AG04449 (cell line): ENCODE results near the gene DSCAM.

Experiments used
- CTCF ChIA-PET: fragments of 350-600 bp; formaldehyde crosslinking; extraction: SDS; loops from one replicate; lab custom pipeline; 2021; ENCODE audit warnings: antibody characterized with exemption; lab: Yijun Ruan, JAX
- POLR2A ChIA-PET: fragments of 400-600, 350-600 bp; formaldehyde crosslinking; extraction: SDS; loops from one replicate; lab custom pipeline; 2020; ENCODE audit warnings: antibody characterized with exemption, inconsistent platforms; lab: Yijun Ruan, JAX
- DNase-seq: peaks from one replicate; pipeline ENCODE4 v3.0.0-alpha.2; 2010; ENCODE audit warnings: low read depth, low spot score
- H3K4me3 ChIP-seq: 2 replicates; pipeline ENCODE4 v1.5.1; 2011; ENCODE audit warnings: low read depth, mild to moderate bottlenecking, control low read depth, low read length
- CTCF ChIP-seq: IDR thresholded peaks from one replicate; pipeline ENCODE4 v1.5.1; 2011; ENCODE audit warnings: mild to moderate bottlenecking, moderate library complexity, low read length, control low read depth, inconsistent platforms; ENCODE audit not compliant: insufficient read depth; ENCODE audit errors: missing control alignments

Gene DSCAM

GRCh38 chr21:40139636-40140035, 707.3 kb downstream of the DSCAM start:
- ChIA-PET POLR2A (no interaction called here), CTCF (interaction anchor here (1.9 kb wide), 1 partner anchor 246 kb away, joined by 7 read pairs; no protein-coding TSS in a partner anchor)
- no peak for DNase-seq
- no peak for TF ChIP-seq CTCF
- H3K4me3 ChIP-seq: no peak overlapping the region

- CTCF ChIA-PET: interaction anchor here (2.1 kb wide), 1 partner anchor 16 kb away, joined by 6 read pairs; no protein-coding TSS in a partner anchor
- DNase-seq: no peak
- TF ChIP-seq CTCF: no peak
- no peak overlapping the region for H3K4me3 ChIP-seq
- POLR2A ChIA-PET: no interaction called here
These were observed 710.4 kb downstream of the DSCAM start for GRCh38 chr21:40136571-40136970.

- DNase-seq: no peak
- no peak overlapping the region for H3K4me3 ChIP-seq
- ChIA-PET CTCF (interaction anchor here (1.3 to 2.1 kb wide), 3 partner anchors 9 to 251 kb away, joined by 3 to 10 read pairs (median 6); no protein-coding TSS in a partner anchor), POLR2A (no interaction called here)
- TF ChIP-seq CTCF: no peak
These were observed 712.0 kb downstream of the DSCAM start for GRCh38 chr21:40134731-40135492.

GRCh38 chr21:40130476-40130875, 716.5 kb downstream of the DSCAM start:
- POLR2A ChIA-PET: no interaction called here
- DNase-seq: no peak
- no peak for TF ChIP-seq CTCF
- H3K4me3 ChIP-seq: no peak overlapping the region
- CTCF ChIA-PET: interaction anchor here (1.5 kb wide), 1 partner anchor 11 kb away, joined by 3 read pairs; no protein-coding TSS in a partner anchor

- no peak for TF ChIP-seq CTCF
- no peak for DNase-seq
- ChIA-PET CTCF (no interaction called here), POLR2A (no interaction called here)
- no peak overlapping the region for H3K4me3 ChIP-seq
These were observed 717.1 kb downstream of the DSCAM start for GRCh38 chr21:40129809-40130208.

- TF ChIP-seq CTCF: no peak
- CTCF ChIA-PET: no interaction called here
- no peak overlapping the region for H3K4me3 ChIP-seq
- DNase-seq: no peak
- POLR2A ChIA-PET: no interaction called here
These were observed 718.1 kb downstream of the DSCAM start for GRCh38 chr21:40128891-40129290.
